Smooth muscle cell (in vitro differentiated cells): ENCODE measurements around the gene COMT. TPM values are rescaled to one million over a fixed set of nuclear protein-coding genes. Genes with fewer than 3 reads are reported as not detected.

ENCODE experiments used
- DNase-seq: peaks from one replicate; lab custom pipeline; 2025; ENCODE audit not compliant: unreplicated experiment; lab: John Stamatoyannopoulos, UW
- H2AFZ ChIP-seq: fragments of 200-600 bp; sonication (generic); 2 replicates; pipeline ENCODE4 v1.6.0; 2016; ENCODE audit warnings: antibody characterized with exemption, low read depth, mild to moderate bottlenecking
- H3F3A ChIP-seq: fragments of 200-600 bp; sonication (generic); 2 replicates; pipeline ENCODE4 v1.6.0; 2017; ENCODE audit warnings: antibody characterized with exemption, low read depth
- H3K27ac ChIP-seq: fragments of 200-600 bp; sonication (generic); 2 replicates; pipeline ENCODE4 v1.5.1; 2016; ENCODE audit warnings: low read depth, mild to moderate bottlenecking
- H3K27me3 ChIP-seq: fragments of 200-600 bp; sonication (generic); 2 replicates; pipeline ENCODE4 v1.6.1; 2016; ENCODE audit warnings: low read depth, mild to moderate bottlenecking
- H3K36me3 ChIP-seq: fragments of 200-600 bp; sonication (generic); 2 replicates; pipeline ENCODE4 v1.5.1; 2016; ENCODE audit warnings: low read depth
- H3K4me1 ChIP-seq: fragments of 200-600 bp; sonication (generic); 2 replicates; pipeline ENCODE4 v1.5.1; 2016; ENCODE audit warnings: low read depth
- H3K4me2 ChIP-seq: fragments of 200-600 bp; sonication (generic); 2 replicates; pipeline ENCODE4 v1.6.0; 2016; ENCODE audit warnings: mild to moderate bottlenecking
- H3K4me3 ChIP-seq: fragments of 200-600 bp; sonication (generic); 2 replicates; pipeline ENCODE4 v1.5.1; 2016; ENCODE audit warnings: mild to moderate bottlenecking
- H3K79me2 ChIP-seq: fragments of 200-600 bp; sonication (generic); 2 replicates; pipeline ENCODE4 v1.6.0; 2016; ENCODE audit warnings: low read depth, mild to moderate bottlenecking
- H3K9ac ChIP-seq: fragments of 200-600 bp; sonication (generic); 2 replicates; pipeline ENCODE4 v1.6.0; 2016; ENCODE audit warnings: low read depth
- H3K9me3 ChIP-seq: fragments of 200-600 bp; sonication (generic); replicated peaks from 2 replicates; pipeline ENCODE4 v1.5.1; 2016; ENCODE audit warnings: low read depth
- H4K20me1 ChIP-seq: fragments of 200-600 bp; sonication (generic); 2 replicates; pipeline ENCODE4 v1.6.0; 2016; ENCODE audit warnings: low read depth
- CTCF ChIP-seq: fragments of 200-600 bp; sonication (generic); IDR thresholded peaks from 2 replicates; pipeline ENCODE4 v1.5.1; 2017; ENCODE audit warnings: borderline replicate concordance, mild to moderate bottlenecking, antibody characterized with exemption; ENCODE audit not compliant: insufficient read depth, poor library complexity, severe bottlenecking
- WGBS: methylation state at CpG from one replicate; pipeline ENCODE4 v1.1.7; 2016; ENCODE audit warnings: low lambda C conversion rate; 5-methylcytosine and 5-hydroxymethylcytosine counted together
- polyA plus RNA-seq: library from polyadenylated mRNA; unstranded; fragments of >200 nt; fragmentation: Nextera tagmentation; extraction: Ambion mirVana; gene quantifications from 2 replicates; pipeline ENCODE4 v1.2.1, GENCODE V29; 2016
- total RNA-seq: library from RNA; depleted of rRNA; stranded (reverse); fragments of >200 nt; gene quantifications from 2 replicates; pipeline ENCODE4 v1.2.3, GENCODE V29; 2014

The COMT gene
- total and polyA plus RNA-seq, 2 experiments from 2014 or later: 4.1 to 6.2 TPM

- H3K9me3 ChIP-seq: no peaks in the 10 kb centered on the region
- H3K79me2 ChIP-seq: no peaks in the 10 kb centered on the region
- H2AFZ ChIP-seq: no peak overlapping the region
- TF ChIP-seq CTCF: no peak
- 93% methylated on average over 23 of the region's 23 CpGs for WGBS
- no peaks in the 10 kb centered on the region for H3K4me1 ChIP-seq
- H3F3A ChIP-seq: no peaks in the 10 kb centered on the region
- H3K27ac ChIP-seq: no peak overlapping the region
- H3K27me3 ChIP-seq: no peaks in the 10 kb centered on the region
- DNase-seq: no peak
- no peaks in the 10 kb centered on the region for H4K20me1 ChIP-seq
- H3K9ac ChIP-seq: no peak overlapping the region
- H3K4me2 ChIP-seq: no peak overlapping the region
- no peaks in the 10 kb centered on the region for H3K36me3 ChIP-seq
- no peak overlapping the region for H3K4me3 ChIP-seq
These were observed 50.3 kb downstream of the COMT start for GRCh38 chr22:19991645-19992451.

- Histone ChIP-seq H4K20me1 (no peaks in the 10 kb centered on the region), H3K4me2 (no peak overlapping the region), H3K4me1 (peaks cover 3% of the 10 kb centered on the region), H2AFZ (no peak overlapping the region), H3F3A (no peaks in the 10 kb centered on the region), H3K36me3 (no peaks in the 10 kb centered on the region), H3K27me3 (no peaks in the 10 kb centered on the region), H3K9ac (no peak overlapping the region), H3K4me3 (no peak overlapping the region), H3K9me3 (no peaks in the 10 kb centered on the region), H3K27ac (no peak overlapping the region), H3K79me2 (no peaks in the 10 kb centered on the region)
- 93% methylated on average over 7 of the region's 7 CpGs for WGBS
- DNase-seq: no peak
- no peak for TF ChIP-seq CTCF
These were observed 50.9 kb downstream of the COMT start for GRCh38 chr22:19992481-19992911.

- WGBS: 93% methylated on average over 6 of the region's 6 CpGs
- no peaks in the 10 kb centered on the region for H3K27me3 ChIP-seq
These were observed 51.4 kb downstream of the COMT start for GRCh38 chr22:19992921-19993355.

More at GRCh38 chr22:19992921-19993355, 51.4 kb downstream of the COMT start:
- H3K4me3 ChIP-seq: no peak overlapping the region
- no peaks in the 10 kb centered on the region for H3K79me2 ChIP-seq
- H2AFZ ChIP-seq: no peak overlapping the region
- no peak for TF ChIP-seq CTCF
- no peak for DNase-seq
- no peaks in the 10 kb centered on the region for H3F3A ChIP-seq
- H3K27ac ChIP-seq: no peak overlapping the region
- H3K9me3 ChIP-seq: no peaks in the 10 kb centered on the region
- no peak overlapping the region for H3K9ac ChIP-seq
- H4K20me1 ChIP-seq: no peaks in the 10 kb centered on the region
- no peaks in the 10 kb centered on the region for H3K36me3 ChIP-seq
- no peak overlapping the region for H3K4me2 ChIP-seq
- peaks cover 7% of the 10 kb centered on the region for H3K4me1 ChIP-seq
